Measurements from ENCODE around the gene GNB2.

DNA sequence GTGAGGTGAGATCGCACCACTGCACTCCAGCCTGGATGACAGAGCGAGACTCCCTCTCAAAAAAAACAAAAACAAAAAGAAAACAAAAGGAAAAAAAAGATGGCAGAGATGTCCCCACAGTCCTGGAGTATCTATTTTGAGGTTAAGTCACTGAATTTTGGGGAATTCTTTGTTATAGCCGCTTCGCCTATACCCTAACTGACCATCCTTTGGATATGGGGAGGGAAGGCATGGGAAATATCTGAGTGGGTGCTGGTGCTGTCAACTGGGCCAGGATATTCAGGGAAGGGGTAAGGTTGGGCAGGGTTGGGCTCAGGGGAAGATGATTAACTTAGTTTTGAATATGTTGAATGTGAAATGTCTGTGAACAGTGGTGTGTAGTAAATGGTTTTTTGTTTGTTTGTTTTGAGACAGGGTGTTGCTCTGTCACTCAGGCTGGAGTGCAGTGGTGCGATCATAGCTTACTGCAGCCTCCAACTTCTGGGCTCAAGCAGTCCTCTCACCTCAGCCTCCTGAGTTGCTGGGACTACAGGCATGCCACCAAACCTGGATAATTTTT lies 8.3 kb upstream of the GNB2 start:
- TF ChIP-seq, protein P1, sequence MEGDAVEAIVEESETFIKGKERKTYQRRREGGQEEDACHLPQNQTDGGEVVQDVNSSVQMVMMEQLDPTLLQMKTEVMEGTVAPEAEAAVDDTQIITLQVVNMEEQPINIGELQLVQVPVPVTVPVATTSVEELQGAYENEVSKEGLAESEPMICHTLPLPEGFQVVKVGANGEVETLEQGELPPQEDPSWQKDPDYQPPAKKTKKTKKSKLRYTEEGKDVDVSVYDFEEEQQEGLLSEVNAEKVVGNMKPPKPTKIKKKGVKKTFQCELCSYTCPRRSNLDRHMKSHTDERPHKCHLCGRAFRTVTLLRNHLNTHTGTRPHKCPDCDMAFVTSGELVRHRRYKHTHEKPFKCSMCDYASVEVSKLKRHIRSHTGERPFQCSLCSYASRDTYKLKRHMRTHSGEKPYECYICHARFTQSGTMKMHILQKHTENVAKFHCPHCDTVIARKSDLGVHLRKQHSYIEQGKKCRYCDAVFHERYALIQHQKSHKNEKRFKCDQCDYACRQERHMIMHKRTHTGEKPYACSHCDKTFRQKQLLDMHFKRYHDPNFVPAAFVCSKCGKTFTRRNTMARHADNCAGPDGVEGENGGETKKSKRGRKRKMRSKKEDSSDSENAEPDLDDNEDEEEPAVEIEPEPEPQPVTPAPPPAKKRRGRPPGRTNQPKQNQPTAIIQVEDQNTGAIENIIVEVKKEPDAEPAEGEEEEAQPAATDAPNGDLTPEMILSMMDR (conservative IDR thresholded peaks at IDR 0.05 in 1 of 2, IDR thresholded peaks at IDR 0.05 in 1 of 2; ENCODE audit: extremely low read depth in 1 of 2, insufficient read depth in 1 of 2, low read depth in 1 of 2, low read length in 2 of 2) = no peak
- no peak for TF ChIP-seq EZH2 (IDR thresholded peaks at IDR 0.05; ENCODE audit: borderline replicate concordance, low read length)

Data from mammary epithelial cell (primary cell).